HAP-1 (cell line): Measurements from ENCODE around the gene KRT34.
A peak's percentile ranks its signal among the peaks of the same experiment; 100 is the strongest.

Experiments used
- DNase-seq, 2 experiments: peaks; one replicate each; pipeline ENCODE4 v3.0.0-alpha.2; 2016 to 2020; ENCODE audit warnings: low spot score in 2 of 2
- H3K27me3 ChIP-seq: fragments of 250-450 bp; sonication (Bioruptor Pico); 2 replicates; pipeline ENCODE4 v1.5.1; 2020; ENCODE audit warnings: low read depth, mild to moderate bottlenecking, moderate library complexity
- H3K36me3 ChIP-seq: fragments of 250-450 bp; sonication (Bioruptor Pico); replicated peaks from 2 replicates; pipeline ENCODE4 v1.5.1; 2020; ENCODE audit warnings: mild to moderate bottlenecking
- H3K4me1 ChIP-seq: fragments of 250-450 bp; sonication (Bioruptor Pico); 2 replicates; pipeline ENCODE4 v1.5.1; 2020; ENCODE audit warnings: mild to moderate bottlenecking
- H3K4me3 ChIP-seq: fragments of 250-450 bp; sonication (Bioruptor Pico); 2 replicates; pipeline ENCODE4 v1.5.1; 2020; ENCODE audit warnings: mild to moderate bottlenecking, moderate library complexity
- H3K9me3 ChIP-seq: fragments of 250-450 bp; sonication (Bioruptor Pico); 2 replicates; pipeline ENCODE4 v1.5.1; 2020; ENCODE audit warnings: mild to moderate bottlenecking, moderate library complexity
- in situ Hi-C: fragments of 300-500 bp; cut with MboI; formaldehyde crosslinking; loops from 3 replicates; pipeline ENCODE4 v1.14.3; 2020; ENCODE audit warnings: low sequenced_read_pairs, inconsistent platforms, mixed read lengths

Gene KRT34

DNA sequence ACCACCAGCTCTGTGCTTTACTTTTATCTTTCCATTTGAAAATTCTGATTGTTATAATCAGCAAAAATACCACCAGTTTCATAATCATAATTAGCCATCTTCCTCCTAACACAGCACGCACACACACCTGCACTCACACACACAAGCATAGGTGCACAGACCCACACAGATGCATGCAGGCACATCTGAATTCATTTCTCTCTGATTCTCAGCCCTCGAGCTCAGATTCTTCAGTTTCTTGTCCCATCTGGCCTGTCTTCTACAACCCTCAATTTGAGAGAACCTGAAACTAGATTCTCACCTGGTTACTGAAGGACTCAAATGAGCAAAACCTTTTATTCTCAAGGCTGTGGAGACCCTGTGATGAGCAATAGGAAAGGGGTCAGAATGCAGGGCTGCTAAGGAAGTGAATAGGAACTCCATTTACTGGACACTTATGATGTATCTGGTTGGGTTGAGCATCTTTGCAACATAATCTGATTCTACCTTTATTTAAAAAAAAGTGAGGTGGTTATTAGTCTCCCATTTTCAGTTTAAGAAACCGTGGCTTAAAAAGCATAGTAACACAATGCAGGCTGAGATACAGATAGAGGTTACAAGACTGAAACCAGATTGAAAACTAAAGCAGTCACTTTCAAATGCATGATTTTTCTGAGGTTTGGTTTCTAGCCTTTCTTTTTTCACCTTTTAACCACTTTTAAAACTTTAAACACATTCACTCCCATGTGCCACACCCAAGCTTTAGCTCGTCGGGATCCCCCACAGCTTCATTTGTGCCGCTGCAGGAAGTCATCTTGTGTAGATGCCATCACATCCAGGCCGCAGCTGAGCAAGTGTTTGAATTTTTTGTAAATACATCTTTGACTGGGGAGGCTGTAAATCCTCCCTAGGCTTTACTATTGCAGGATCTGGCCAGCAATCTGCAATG lies 40.9 kb downstream of the KRT34 start:
- no peaks in the 10 kb centered on the region for H3K4me1 ChIP-seq
- H3K27me3 ChIP-seq = peaks cover 3% of the 10 kb centered on the region; the same call in 1 of the 2 replicates
- no peaks in the 10 kb centered on the region for H3K9me3 ChIP-seq
- no peak overlapping the region for H3K4me3 ChIP-seq
- in situ Hi-C loops = loop anchor here (25.0 kb wide), 2 partner anchors 321 to 429 kb away; no protein-coding TSS in a partner anchor
- DNase-seq = no peak
- no peaks in the 10 kb centered on the region for H3K36me3 ChIP-seq

DNA sequence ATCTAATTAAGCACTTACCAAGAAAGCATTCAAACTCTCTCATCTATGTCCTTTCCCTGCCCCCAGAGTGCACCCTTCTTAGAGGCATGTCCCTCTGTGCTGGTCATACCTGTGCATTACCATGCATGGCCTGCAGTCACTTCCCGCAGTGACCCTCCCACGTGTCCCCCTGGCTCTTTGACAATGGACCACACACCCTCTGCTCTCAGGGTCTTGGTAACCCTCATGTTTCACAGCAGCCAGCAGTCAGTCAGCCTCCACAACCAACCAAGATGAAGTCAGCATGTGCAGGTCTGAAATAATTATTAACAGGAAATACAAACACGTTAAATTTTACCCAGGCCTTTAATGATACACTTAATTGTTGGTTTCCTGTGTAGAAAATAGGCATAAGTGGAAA lies 41.6 kb downstream of the KRT34 start:
- Histone ChIP-seq H3K4me1 (no peaks in the 10 kb centered on the region), H3K27me3 (peaks cover 3% of the 10 kb centered on the region; the same call in 1 of the 2 replicates), H3K36me3 (no peaks in the 10 kb centered on the region), H3K9me3 (no peaks in the 10 kb centered on the region), H3K4me3 (no peak overlapping the region)
- DNase-seq = no peak
- in situ Hi-C loops = loop anchor here (25.0 kb wide), 2 partner anchors 322 to 428 kb away; no protein-coding TSS in a partner anchor

DNA sequence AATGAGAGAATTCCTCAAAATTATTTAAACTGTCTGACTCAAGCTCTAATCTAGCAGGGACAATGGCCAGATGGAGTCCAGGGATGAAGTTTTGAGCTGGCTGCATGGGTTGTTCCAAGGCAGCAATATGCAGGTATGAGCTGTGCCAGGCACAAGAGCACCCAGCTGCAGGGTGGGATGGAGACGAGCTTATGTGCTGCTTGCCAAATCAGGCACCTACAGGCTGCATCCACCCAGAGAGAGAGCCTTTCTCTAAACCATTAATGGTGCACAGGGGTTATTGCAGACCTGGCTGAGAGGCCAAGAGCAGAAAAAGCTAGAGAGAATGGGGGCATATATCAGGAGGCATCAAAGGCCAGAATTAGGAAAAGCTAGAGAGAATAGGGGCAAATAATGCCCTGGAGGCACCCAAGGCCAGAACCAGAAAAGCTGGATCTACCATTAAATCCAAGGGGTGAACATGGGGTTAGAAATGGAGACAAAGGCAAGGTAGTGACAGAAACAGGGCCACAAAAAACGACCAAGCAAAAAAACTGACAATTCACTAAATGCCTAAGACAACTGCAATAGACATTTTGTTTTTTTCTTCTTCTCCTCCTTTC lies 42.4 kb downstream of the KRT34 start:
- H3K4me3 ChIP-seq = no peak overlapping the region
- in situ Hi-C loops = loop anchor here (25.0 kb wide), 2 partner anchors 323 to 427 kb away; no protein-coding TSS in a partner anchor
- H3K36me3 ChIP-seq = no peaks in the 10 kb centered on the region
- H3K27me3 ChIP-seq = peaks cover 3% of the 10 kb centered on the region; the same call in 1 of the 2 replicates
- no peak for DNase-seq
- no peaks in the 10 kb centered on the region for H3K9me3 ChIP-seq
- H3K4me1 ChIP-seq = no peaks in the 10 kb centered on the region

DNA sequence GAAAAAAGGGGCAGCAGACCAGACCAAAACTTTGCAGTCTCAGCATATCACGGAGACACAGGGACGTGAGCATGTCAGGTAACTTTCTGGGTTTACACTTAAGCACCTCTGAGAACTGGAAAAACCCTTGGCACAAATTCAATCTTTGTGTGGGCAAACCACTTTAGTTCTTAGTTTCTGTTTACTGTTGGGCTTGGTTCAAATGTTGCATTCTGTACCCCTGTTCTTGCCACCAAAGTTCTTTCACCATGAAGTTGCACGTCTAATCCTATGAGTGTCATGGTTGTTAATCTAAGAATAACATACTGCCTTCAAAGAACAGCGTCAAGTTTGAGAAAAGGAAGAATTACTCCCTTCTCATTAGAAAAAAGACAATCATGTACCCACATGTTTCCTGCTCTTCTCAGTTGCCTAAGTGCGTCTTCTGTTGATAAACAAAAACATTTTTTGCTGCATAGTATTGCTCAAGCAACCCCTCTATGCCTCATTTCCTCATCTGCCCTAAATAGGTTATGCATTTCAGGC lies 43.1 kb downstream of the KRT34 start:
- no peaks in the 10 kb centered on the region for H3K4me1 ChIP-seq
- DNase-seq = no peak
- H3K9me3 ChIP-seq = no peaks in the 10 kb centered on the region
- in situ Hi-C loops = loop anchor here (25.0 kb wide), 2 partner anchors 323 to 427 kb away; no protein-coding TSS in a partner anchor
- H3K36me3 ChIP-seq = no peaks in the 10 kb centered on the region
- H3K4me3 ChIP-seq = no peak overlapping the region
- H3K27me3 ChIP-seq = peaks cover 3% of the 10 kb centered on the region; the same call in 1 of the 2 replicates

DNA sequence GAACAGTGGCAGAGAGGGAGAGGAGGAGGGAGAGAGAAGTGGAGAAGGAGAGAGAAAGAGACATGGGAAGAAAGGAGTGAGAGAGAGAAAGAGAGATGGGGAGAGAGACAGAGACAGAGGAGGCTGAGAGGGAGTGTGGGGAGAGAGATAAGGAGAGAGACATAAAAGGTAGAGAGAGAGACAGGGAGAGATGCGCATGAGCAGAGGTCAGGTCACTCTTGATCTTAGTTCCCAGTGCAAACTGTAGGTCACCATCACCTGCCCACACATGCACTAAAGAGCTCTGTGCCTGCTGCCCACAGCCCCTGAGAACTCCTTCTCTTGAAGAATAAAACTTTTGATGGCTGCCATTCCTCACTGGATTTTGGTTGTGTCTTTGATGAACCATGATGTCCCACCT lies 46.4 kb downstream of the KRT34 start:
- DNase-seq = no peak
- in situ Hi-C loops = loop anchor here (25.0 kb wide), 2 partner anchors 327 to 423 kb away; no protein-coding TSS in a partner anchor
- no peaks in the 10 kb centered on the region for H3K4me1 ChIP-seq
- no peaks in the 10 kb centered on the region for H3K36me3 ChIP-seq
- no peaks in the 10 kb centered on the region for H3K9me3 ChIP-seq
- H3K4me3 ChIP-seq = no peak overlapping the region
- H3K27me3 ChIP-seq = peaks cover 3% of the 10 kb centered on the region; the same call in 1 of the 2 replicates

DNA sequence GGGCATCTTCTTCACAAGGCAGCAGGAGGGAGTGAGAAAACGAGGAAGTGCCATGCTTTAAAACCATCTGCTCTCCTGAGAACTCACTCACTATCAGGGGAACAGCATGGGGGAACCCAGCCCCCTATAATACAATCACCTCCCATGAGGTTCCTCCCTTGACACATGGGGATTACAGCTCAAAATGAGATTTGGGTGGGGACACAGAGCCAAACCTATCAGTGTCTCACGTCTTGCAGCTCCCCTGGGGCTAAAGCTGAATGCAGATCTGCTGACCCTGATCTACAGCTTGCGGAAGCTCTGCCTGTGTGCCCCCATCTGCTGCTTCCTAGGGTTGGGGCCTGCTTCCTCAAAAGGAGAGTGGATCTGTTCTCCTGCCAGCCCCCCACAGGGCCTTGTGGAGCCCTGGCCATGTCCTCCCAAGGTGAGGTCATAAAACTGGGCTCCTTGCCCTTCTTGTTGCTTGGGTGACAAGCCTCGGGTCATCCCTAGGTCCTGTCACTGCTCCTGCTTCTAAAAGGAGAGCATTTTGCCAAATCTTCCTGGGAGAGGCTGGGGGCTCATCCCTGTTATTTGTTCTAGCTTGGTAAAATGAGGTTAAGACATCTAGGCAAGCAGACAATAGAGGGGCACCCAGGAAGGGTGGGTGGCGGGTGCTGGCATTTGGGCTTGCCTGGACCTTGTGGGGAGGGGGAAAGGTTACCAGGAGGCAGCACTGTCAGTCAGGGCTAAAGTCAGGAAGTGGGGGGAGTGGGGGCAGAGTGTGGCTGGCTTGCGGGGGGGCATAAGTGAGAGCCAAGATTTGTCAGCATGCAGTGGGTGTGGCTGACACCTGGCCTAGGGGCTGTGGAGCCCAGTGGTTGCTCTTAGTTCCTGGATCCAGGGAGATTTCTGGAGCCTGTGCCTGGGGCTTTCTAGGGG lies 47.5 kb downstream of the KRT34 start:
- H3K9me3 ChIP-seq = no peaks in the 10 kb centered on the region
- in situ Hi-C loops = loop anchor here (25.0 kb wide), 2 partner anchors 328 to 422 kb away; no protein-coding TSS in a partner anchor
- no peak for DNase-seq
- no peaks in the 10 kb centered on the region for H3K4me1 ChIP-seq
- H3K27me3 ChIP-seq = peaks cover 3% of the 10 kb centered on the region; the same call in 1 of the 2 replicates
- H3K4me3 ChIP-seq = no peak overlapping the region
- H3K36me3 ChIP-seq = no peaks in the 10 kb centered on the region

DNA sequence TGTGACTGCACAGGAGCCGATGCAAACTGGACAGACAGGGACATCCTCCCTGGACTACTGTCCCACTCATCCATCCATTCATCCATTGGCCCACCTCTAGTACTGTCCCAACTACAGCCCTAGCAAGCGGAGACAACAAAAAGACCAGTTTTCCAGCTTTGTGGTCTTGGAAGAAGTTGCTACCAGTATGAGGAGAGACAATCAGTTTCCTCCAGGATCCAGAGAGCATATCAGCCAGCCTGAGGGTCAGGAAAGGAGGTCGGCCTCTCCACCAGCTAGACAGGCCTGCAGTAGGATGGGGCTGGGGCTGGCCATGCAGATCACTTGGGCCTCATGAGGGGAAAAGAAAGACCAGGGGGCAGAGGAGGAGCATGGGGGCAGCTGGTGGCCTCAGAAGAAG lies 48.3 kb downstream of the KRT34 start:
- in situ Hi-C loops = loop anchor here (25.0 kb wide), 2 partner anchors 328 to 422 kb away; no protein-coding TSS in a partner anchor
- no peak for DNase-seq
- Histone ChIP-seq H3K36me3 (no peaks in the 10 kb centered on the region), H3K9me3 (no peaks in the 10 kb centered on the region), H3K27me3 (peaks cover 3% of the 10 kb centered on the region; the same call in 1 of the 2 replicates), H3K4me1 (no peaks in the 10 kb centered on the region), H3K4me3 (no peak overlapping the region)

DNA sequence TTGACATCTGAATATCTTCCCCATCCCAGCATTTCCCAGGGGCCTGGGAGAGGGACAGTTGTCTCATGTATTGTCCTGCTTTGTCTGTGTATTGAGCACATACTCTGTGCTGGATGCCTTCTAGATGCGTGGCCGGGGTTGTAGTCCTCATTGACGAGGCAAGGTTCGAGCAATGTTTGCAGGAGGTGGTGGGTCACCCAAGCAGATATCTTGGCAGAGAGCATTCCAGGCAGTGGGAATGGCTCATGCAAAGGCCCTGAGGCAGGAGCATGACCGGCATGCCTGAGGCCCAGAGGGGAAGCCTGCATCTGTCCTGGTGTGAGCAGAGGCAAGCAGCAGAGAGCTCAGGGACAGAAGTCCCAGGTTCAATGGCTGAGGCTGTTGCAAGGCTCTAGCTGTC lies 49.0 kb downstream of the KRT34 start:
- no peak overlapping the region for H3K4me3 ChIP-seq
- in situ Hi-C loops = loop anchor here (25.0 kb wide), 2 partner anchors 329 to 421 kb away; no protein-coding TSS in a partner anchor
- no peaks in the 10 kb centered on the region for H3K9me3 ChIP-seq
- no peaks in the 10 kb centered on the region for H3K4me1 ChIP-seq
- no peaks in the 10 kb centered on the region for H3K36me3 ChIP-seq
- DNase-seq = no peak
- peaks cover 3% of the 10 kb centered on the region; the same call in 1 of the 2 replicates for H3K27me3 ChIP-seq

DNA sequence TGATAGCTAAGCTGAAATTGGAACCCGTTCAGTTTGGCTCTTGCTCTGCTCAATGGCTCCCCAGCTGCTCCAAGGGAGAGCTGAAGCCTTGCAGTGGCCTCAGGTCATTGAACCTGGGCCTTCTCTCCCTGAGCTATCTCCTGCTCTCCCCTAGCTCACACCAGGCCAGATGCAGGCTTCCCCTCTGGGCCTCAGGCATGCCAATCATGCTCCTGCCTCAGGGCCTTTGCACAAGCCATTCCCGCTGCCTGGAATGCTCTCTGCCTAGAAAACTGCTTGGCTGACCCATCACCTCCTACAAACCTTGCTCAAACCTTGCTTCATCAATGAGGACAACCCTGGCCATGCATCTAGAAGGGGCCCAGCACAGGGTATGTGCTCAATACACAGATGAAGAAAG lies 49.9 kb downstream of the KRT34 start:
- no peak for DNase-seq
- Histone ChIP-seq H3K4me3 (no peak overlapping the region), H3K4me1 (no peaks in the 10 kb centered on the region), H3K9me3 (no peaks in the 10 kb centered on the region), H3K27me3 (no peaks in the 10 kb centered on the region), H3K36me3 (no peaks in the 10 kb centered on the region)
- in situ Hi-C loops = loop anchor here (25.0 kb wide), 2 partner anchors 330 to 420 kb away; no protein-coding TSS in a partner anchor

DNA sequence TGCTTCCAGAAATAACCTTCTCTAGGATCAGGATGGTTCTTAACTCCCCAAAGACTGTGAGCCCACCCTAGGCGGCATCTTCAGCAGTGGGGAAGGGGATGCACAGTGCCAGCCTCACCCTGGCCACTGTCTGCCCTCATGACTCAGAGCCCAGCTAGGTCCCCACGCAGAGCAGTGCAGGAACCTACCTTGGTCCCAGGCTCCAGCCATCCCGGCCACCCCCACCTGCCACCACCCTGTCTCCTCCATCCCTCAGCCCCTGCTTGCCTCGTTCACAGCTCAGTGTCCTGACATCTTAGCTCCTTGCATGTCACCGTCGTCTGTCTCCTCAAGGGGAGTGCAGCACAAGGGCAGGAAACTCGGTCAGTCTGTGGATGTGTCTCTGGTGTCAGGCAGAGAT lies 50.5 kb downstream of the KRT34 start:
- Histone ChIP-seq H3K36me3 (no peaks in the 10 kb centered on the region), H3K4me1 (no peaks in the 10 kb centered on the region), H3K9me3 (no peaks in the 10 kb centered on the region), H3K27me3 (no peaks in the 10 kb centered on the region), H3K4me3 (no peak overlapping the region)
- no peak for DNase-seq
- in situ Hi-C loops = loop anchor here (25.0 kb wide), 2 partner anchors 331 to 419 kb away; no protein-coding TSS in a partner anchor

DNA sequence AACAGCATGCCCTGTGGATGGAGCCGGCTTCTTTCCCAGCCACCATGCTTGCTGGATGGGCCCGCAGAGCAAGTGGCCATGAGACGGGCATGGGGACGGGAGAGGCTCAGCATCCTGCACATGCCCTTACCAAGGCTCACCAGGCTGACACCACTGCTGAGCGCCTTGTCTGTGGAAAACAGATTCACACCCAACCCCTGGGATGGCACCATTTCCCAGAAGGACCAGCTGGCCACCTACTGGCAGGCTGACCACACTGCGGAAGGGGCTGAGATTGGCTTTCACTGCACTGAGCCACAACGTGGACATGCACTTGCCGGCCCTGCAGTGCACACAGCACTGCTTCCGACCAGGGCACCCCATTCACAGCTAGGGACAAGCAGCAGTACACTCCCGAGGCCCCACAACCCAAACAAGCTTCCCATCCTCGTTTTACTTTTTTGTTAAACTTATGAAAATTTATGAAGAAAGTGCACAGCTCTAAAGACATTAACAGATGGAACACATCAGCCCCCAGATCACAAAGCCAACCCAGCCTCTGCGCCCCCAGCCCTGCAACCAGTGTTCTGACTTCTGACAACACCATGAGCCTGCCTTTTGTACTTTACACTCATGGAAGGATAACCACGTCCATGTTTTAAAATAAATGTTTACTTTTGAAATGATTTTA lies 52.7 kb downstream of the KRT34 start:
- in situ Hi-C loops = loop anchor here (25.0 kb wide), 2 partner anchors 333 to 417 kb away; no protein-coding TSS in a partner anchor
- no peaks in the 10 kb centered on the region for H3K4me1 ChIP-seq
- H3K4me3 ChIP-seq = no peak overlapping the region
- H3K9me3 ChIP-seq = no peaks in the 10 kb centered on the region
- no peaks in the 10 kb centered on the region for H3K27me3 ChIP-seq
- peak in 1 of 2 experiments; percentile 64 for DNase-seq
- no peaks in the 10 kb centered on the region for H3K36me3 ChIP-seq

DNA sequence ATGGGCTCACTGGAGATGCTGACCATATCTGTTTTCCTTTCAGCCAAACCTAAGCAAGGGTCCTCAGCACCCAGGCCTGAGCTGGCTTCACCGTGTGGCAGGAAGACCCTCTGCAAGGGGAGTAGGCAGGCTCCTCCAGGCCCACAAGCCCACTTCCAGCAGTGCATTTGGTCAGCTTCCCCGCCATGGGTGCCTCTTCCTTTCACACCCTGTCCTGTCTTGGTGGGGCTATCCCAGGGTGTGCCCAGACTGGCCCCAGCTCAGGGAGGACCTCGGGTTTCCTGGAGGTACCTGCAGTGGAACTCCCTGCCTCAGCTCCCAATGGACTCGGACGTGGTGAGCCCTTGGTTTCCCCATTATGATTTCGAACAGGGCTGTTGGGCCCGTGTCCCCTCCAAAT lies 53.9 kb downstream of the KRT34 start:
- H3K9me3 ChIP-seq = no peaks in the 10 kb centered on the region
- DNase-seq = no peak
- H3K4me3 ChIP-seq = no peak overlapping the region
- no peaks in the 10 kb centered on the region for H3K36me3 ChIP-seq
- H3K4me1 ChIP-seq = no peaks in the 10 kb centered on the region
- in situ Hi-C loops = loop anchor here (25.0 kb wide), 2 partner anchors 334 to 416 kb away; no protein-coding TSS in a partner anchor
- no peaks in the 10 kb centered on the region for H3K27me3 ChIP-seq
